Esophagus muscularis mucosa (tissue), 3 donors: Measurements from ENCODE around the gene GNPDA1.

Experiments
- EP300 ChIP-seq: sonication (generic); formaldehyde crosslinking; IDR thresholded peaks from one replicate; pipeline ENCODE4 v1.6.1; 2017; ENCODE audit warnings: antibody characterized with exemption
- TF ChIP-seq, protein P1 (sequence below), 3 experiments: fragments of 200-600 bp in 2 of 3; fragments of 450-650 bp in 1 of 3; sonication (generic) in 2 of 3; IDR thresholded peaks; one replicate each; pipeline ENCODE4 v1.5.1; 2017 to 2019; ENCODE audit warnings: antibody characterized with exemption in 3 of 3, mild to moderate bottlenecking in 2 of 3, moderate library complexity in 1 of 3

DNA sequence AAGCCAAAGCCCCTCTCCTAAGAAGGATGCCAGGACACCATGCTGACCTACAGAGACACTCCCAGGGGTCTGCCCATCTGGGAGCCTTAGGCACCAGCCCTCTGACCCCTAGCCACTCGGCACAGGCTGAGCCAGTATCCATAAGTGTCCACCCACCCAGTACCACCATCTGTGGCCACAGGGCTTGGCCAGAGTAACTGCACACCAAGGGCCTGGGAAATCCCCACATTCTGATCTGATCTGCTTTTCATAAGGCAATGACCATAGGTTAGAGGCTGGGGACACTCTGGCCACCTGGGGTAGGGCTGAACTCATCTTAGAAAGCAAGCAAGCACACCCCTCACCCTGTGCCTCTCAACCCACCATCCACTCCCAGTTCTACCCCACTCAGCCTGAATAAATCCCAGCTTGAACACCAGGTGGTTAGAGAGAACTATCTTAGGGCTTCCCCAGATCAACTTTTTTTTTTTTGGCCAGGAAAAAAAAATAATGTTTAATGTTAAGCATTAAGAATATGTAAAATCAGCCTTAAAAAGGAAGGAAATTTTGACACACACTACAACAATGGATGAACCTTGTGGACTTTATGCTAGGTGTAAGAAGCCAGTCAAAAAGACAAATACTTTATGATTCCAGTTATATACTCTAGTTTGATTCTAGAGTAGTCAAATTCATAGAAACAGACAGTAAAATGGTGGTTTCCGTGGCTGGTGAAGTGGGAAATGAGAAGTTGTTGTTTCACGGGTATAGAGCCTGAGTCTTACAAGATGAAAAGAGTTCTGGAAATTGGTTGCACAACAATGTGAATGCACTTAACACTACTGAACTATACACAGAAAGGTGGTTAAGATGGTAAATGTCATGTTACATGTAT, 6.2 kb downstream of the GNPDA1 start:
- TF ChIP-seq, protein P1, sequence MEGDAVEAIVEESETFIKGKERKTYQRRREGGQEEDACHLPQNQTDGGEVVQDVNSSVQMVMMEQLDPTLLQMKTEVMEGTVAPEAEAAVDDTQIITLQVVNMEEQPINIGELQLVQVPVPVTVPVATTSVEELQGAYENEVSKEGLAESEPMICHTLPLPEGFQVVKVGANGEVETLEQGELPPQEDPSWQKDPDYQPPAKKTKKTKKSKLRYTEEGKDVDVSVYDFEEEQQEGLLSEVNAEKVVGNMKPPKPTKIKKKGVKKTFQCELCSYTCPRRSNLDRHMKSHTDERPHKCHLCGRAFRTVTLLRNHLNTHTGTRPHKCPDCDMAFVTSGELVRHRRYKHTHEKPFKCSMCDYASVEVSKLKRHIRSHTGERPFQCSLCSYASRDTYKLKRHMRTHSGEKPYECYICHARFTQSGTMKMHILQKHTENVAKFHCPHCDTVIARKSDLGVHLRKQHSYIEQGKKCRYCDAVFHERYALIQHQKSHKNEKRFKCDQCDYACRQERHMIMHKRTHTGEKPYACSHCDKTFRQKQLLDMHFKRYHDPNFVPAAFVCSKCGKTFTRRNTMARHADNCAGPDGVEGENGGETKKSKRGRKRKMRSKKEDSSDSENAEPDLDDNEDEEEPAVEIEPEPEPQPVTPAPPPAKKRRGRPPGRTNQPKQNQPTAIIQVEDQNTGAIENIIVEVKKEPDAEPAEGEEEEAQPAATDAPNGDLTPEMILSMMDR (IDR thresholded peaks at IDR 0.05): no peak
- no peak for TF ChIP-seq EP300
